Hematopoietic multipotent progenitor cell (in vitro differentiated cells): ENCODE data around the gene MSMB. TPM values are rescaled to one million over a fixed set of nuclear protein-coding genes. Genes with fewer than 3 reads are reported as not detected.
"Not testable (repeated sequence)": the region's sequence is repeated elsewhere in the genome, so short reads cannot be mapped to it uniquely, and the experiment has no call there.

Source experiments
- DNase-seq, 3 donors: peaks; one replicate each; pipeline ENCODE4 v3.0.0-alpha.2; 2011 to 2015; ENCODE audit warnings: low read depth in 2 of 3, low spot score in 2 of 3
- total RNA-seq: library from RNA; depleted of rRNA; stranded (reverse); fragments of >200 nt; gene quantifications from one replicate; pipeline ENCODE4 v1.2.3, GENCODE V29; 2012

Gene MSMB
- total RNA-seq, 1 donor, result not detected

GRCh38 chr10:46014683-46015405, 31.2 kb downstream of the MSMB start:
- no peak for DNase-seq

DNA sequence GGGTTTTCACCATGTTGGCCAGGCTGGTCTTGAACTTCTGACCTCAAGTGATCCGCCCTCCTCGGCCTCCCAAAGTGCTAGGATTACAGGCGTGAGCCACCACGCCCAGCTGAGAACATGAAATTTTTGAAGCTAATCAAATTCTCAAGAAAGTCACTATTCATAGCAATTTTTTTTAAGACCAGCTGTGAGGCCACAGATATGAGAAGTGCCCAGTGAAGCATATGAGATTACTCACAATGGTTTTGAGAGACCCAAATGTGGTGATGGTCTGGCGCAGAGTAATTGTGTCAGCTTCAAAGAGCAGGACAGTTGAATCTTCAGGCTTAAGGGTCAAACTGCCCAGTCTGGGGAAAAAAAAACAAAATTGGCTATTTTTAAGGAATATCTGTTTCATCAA, 31.9 kb downstream of the MSMB start:
- no peak for DNase-seq

- no peak for DNase-seq
Observed at GRCh38 chr10:46012746-46013145, 33.3 kb downstream of the MSMB start.

DNA sequence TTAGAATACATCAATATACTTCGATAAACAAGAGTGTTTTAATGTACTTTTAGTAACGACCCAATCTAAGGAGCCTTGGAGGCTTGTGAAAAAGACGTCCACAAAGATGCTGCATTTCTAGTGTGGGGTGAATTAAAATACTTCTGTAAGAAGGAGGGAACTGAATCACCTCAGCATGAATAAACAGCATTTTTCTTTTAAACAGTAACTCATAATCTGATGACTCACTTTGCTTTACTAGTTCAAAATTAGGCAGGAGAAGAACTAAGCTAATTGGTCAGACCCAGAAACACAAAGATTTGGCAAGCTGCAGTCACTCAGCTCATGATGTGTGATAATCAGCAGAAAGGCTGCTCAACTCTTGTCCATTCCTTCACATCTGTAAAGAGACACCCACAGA, 39.9 kb downstream of the MSMB start:
- DNase-seq, result no peak

GRCh38 chr10:46005383-46005782, 40.7 kb downstream of the MSMB start:
- no peak for DNase-seq

DNA sequence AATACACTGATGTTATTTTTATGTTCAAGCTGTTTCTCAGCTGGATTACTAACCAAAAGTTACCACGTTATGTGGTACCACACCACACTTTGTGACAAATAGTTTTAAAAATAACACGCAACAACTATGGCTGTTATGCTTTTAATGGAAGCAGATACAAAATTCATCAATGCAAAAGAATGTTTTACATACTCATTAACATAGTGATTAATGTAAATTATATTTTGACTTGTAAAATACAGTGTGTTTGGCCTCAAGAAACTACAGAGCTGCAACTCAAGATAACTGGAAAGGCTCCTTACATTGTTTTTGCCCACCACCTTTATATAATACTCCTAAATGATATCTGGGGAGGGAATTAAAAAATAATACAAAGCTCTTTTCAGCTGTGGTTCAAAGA, 41.1 kb downstream of the MSMB start:
- DNase-seq, result no peak

- no peak for DNase-seq
Observed at GRCh38 chr10:46002916-46003693, 43.0 kb downstream of the MSMB start.

GRCh38 chr10:46002189-46002687, 43.8 kb downstream of the MSMB start:
- not testable (repeated sequence) for DNase-seq

GRCh38 chr10:46001187-46001756, 44.8 kb downstream of the MSMB start:
- DNase-seq, result peak in 2 of 3 donors; percentile 50 to 68

DNA sequence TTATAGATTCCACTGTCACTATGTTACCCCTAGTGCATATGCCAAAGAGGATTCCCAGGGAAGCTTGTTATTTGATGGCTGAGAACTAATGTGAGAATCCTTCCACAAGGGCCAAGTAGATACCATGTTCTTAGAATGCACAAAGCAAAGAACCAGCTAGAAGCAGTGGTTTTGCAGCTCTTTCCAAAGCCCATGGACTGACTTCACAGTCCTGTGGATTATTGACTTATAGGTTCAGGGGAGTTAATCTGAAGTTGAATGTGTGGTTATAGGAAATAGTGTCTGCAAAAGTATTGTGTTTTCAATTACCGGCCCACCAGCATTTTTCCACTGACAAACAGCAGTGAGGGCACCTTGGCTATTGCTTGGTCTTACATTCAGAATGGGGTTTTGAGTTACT, 45.5 kb downstream of the MSMB start:
- DNase-seq, result no peak

- not testable (repeated sequence) for DNase-seq
Observed at GRCh38 chr10:45999955-46000354, 46.1 kb downstream of the MSMB start.

DNA sequence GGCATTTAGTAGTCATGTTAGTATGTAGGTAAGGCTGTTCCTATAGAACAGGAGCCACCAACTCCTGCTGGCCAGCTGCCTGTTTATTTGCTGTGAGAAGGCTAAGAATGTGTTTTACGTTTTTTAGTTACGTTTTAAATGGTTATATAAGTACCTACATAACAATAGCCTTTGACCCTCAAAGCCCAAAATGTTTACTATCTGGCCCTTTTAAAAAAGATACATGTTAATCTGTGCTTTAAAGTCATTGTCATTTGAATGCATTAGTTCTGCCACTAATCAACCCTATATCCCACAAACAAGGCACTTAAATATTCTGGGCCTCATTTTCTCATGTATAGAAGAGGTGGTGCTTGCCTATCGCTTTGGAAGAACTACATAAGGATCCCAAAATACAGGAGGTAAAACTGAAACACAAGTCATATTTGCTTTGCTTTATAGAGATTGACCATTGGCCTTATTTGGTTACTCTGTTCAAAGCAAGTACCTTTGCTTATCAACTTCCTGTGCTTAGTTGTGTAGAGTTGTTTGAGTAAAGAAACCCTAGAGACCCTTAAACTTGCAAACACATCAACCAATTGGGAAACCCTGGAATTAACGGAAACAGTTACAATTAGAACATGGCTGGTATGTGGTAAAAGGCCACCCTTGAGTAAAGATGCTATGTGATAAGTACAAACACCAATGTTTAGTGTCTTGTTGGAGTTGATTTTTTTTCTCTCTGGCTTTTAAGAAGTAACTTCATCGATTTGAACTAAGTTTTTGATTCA, 47.9 kb downstream of the MSMB start:
- no peak for DNase-seq

DNA sequence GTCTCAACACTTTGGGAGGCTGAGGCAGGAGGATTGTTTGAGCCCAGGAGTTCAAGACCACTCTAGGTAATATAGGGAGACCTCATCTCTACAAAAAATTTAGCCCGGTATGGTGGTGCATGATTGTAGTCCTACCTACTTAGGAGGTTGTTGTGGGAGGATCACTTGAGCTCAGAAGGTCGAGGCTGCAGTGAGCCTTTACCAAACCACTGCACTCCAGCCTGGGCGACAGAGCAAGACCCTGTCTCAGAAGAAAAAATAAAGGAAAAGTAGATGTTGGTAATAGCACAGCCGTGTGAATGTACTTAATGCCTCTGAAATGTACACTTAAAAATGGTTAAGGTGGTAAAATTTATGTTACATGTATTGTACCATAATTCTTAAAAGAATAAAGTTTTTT, 48.5 kb downstream of the MSMB start:
- DNase-seq, result no peak

- not testable (repeated sequence) for DNase-seq
Observed at GRCh38 chr10:45985590-45985989, 60.5 kb downstream of the MSMB start.

DNA sequence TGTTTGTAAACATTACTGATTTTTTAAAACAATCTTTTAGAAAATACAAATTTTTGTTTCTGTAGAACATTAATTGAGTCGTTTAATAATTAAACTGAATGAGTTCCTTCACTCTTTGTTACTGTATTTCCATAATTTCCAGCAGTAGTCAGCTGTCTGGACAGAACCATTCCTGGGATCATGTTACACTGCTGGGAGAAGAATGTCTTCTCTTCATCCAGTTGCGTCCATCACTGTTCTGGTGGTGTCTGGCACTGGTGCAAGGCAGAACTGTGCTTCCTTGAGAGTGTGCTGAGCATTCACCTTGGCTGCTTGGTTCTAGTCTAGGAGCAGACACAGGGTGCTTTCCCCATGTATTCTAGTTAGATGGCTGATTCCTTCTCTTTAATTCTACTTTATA, 61.6 kb downstream of the MSMB start:
- DNase-seq, result not testable (repeated sequence)

- DNase-seq, result peak in 2 of 3 donors; percentile 63 to 82
Observed at GRCh38 chr10:45983538-45984186, 62.4 kb downstream of the MSMB start.
